SU-DHL-6 (cell line): ENCODE data around the gene CLPTM1L.

ENCODE experiments used
- EZH2phosphoT487 ChIP-seq: fragments of 200-600 bp; sonication (generic), shearing (Covaris generic); conservative IDR thresholded peaks from 2 replicates; pipeline ENCODE4 v1.6.1; 2018; ENCODE audit warnings: mild to moderate bottlenecking, antibody characterized with exemption, low read length, moderate library complexity, mixed read lengths
- TF ChIP-seq, protein P1 (sequence below): fragments of 200-600 bp; sonication (generic); IDR thresholded peaks from one replicate; pipeline ENCODE4 v1.5.1; 2017; ENCODE audit warnings: antibody characterized with exemption, mild to moderate bottlenecking, low read length, moderate library complexity; ENCODE audit not compliant: insufficient read depth, poor library complexity, severe bottlenecking

DNA sequence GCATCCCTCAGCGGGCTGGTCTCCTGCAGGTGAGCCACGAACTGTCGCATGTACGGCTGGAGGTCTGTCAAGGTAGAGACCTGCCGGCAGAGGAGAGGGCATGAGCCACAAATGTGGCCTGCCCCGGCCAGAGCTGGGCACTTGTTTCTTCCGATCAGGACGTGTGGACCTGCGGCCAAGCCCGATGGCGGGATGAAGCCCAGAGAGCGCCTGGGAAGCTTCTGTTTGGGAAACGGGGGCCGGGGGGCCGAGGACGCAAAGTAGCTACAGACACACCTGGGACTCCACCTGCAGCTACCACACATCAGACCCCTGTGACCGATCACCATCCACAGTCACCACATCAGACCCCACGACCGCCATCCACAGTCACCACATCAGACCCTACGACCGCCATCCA, 72.7 kb downstream of the CLPTM1L start:
- TF ChIP-seq, protein P1, sequence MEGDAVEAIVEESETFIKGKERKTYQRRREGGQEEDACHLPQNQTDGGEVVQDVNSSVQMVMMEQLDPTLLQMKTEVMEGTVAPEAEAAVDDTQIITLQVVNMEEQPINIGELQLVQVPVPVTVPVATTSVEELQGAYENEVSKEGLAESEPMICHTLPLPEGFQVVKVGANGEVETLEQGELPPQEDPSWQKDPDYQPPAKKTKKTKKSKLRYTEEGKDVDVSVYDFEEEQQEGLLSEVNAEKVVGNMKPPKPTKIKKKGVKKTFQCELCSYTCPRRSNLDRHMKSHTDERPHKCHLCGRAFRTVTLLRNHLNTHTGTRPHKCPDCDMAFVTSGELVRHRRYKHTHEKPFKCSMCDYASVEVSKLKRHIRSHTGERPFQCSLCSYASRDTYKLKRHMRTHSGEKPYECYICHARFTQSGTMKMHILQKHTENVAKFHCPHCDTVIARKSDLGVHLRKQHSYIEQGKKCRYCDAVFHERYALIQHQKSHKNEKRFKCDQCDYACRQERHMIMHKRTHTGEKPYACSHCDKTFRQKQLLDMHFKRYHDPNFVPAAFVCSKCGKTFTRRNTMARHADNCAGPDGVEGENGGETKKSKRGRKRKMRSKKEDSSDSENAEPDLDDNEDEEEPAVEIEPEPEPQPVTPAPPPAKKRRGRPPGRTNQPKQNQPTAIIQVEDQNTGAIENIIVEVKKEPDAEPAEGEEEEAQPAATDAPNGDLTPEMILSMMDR: no peak
- no peak for TF ChIP-seq EZH2phosphoT487
